ENCODE results near the gene ADAP2. TPM values are rescaled to one million over a fixed set of nuclear protein-coding genes. Genes with fewer than 3 reads are reported as not detected.

The ADAP2 gene
- total and polyA plus RNA-seq, 7 experiments from 2014 or later: 2.6 to 18.9 (median 4.9) TPM; not detected in 2

- H3K4me1 Mint-ChIP-seq: peaks cover 0 to 11% (median 3%) of the 10 kb centered on the region in 7 donors
- intact Hi-C loops (cut with micrococcal nuclease): no loop called here
- H3K36me3 Mint-ChIP-seq: peaks cover 0 to 4% (median 0%) of the 10 kb centered on the region in 5 donors
- ChIA-PET POLR2A (no interaction called here), CTCF (no interaction called here)
- H3K27me3 Mint-ChIP-seq: peaks cover 0 to 3% (median 0%) of the 10 kb centered on the region in 5 donors
- no peak overlapping the region for H3K27ac ChIP-seq (ENCODE audit: low read depth, low read length)
- ATAC-seq (no peak), DNase-seq (no peak)
- no peaks in the 10 kb centered on the region for H3K9me3 ChIP-seq (ENCODE audit: control insufficient read depth in 2 of 3, low read length in 3 of 3)
- no peaks in the 10 kb centered on the region for H3K9me3 Mint-ChIP-seq
- H3K4me3 ChIP-seq (ENCODE audit: low read length): no peak overlapping the region
- no peaks in the 10 kb centered on the region for H3K36me3 ChIP-seq (ENCODE audit: control insufficient read depth in 2 of 3, insufficient read depth in 3 of 3, low read length in 3 of 3)
- H3K27ac Mint-ChIP-seq: no peak overlapping the region
- H3K4me1 ChIP-seq (ENCODE audit: control insufficient read depth in 2 of 2, insufficient read depth in 2 of 2, low read length in 2 of 2): no peaks in the 10 kb centered on the region
- no peaks in the 10 kb centered on the region for H3K27me3 ChIP-seq (ENCODE audit: control insufficient read depth in 2 of 2, insufficient read depth in 2 of 2, low read length in 2 of 2)
- no peak overlapping the region for H3K4me3 Mint-ChIP-seq
Measured at GRCh38 chr17:30942308-30943079, 20.7 kb downstream of the ADAP2 start.

- peak overlapping the region in 1 of 9 donors; percentile 31 for H3K27ac Mint-ChIP-seq
Measured at GRCh38 chr17:30947796-30948195, 26.1 kb downstream of the ADAP2 start.

DNA sequence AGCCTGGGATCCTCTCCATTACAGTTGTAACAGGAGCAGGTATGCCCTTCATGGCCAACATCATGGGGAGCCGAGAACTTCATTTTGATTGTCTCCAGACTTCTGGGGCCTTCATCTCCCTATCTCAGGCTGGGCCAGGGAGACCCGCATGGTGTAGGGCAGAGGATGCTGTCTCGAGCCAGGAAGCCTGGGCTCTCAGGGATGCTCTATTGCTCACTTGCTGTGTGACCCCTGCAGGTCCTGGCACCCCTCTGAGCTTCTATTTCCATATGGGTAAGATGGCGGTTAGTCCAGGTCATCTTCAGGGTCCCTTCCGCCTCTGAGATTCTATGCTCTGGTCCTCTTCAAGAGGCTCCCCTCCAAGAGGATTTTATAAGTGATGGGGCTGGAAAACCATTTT is 28.4 kb downstream of the ADAP2 start:
- no peak overlapping the region for H3K27ac ChIP-seq (ENCODE audit: low read depth, low read length)
- no peak for ATAC-seq
- no peaks in the 10 kb centered on the region for H3K9me3 Mint-ChIP-seq
- no peaks in the 10 kb centered on the region for H3K36me3 ChIP-seq (ENCODE audit: control insufficient read depth in 2 of 3, insufficient read depth in 3 of 3, low read length in 3 of 3)
- H3K4me3 ChIP-seq (ENCODE audit: low read length): no peak overlapping the region
- ChIA-PET POLR2A (no interaction called here), CTCF (no interaction called here)
- peaks cover 0 to 3% (median 0%) of the 10 kb centered on the region in 7 donors for H3K4me1 Mint-ChIP-seq
- DNase-seq: no peak
- intact Hi-C loops (cut with micrococcal nuclease): no loop called here
- no peaks in the 10 kb centered on the region for H3K27me3 Mint-ChIP-seq
- no peaks in the 10 kb centered on the region for H3K4me1 ChIP-seq (ENCODE audit: control insufficient read depth in 2 of 2, insufficient read depth in 2 of 2, low read length in 2 of 2)
- no peaks in the 10 kb centered on the region for H3K27me3 ChIP-seq (ENCODE audit: control insufficient read depth in 2 of 2, insufficient read depth in 2 of 2, low read length in 2 of 2)
- no peaks in the 10 kb centered on the region for H3K36me3 Mint-ChIP-seq
- no peak overlapping the region for H3K4me3 Mint-ChIP-seq
- H3K9me3 ChIP-seq (ENCODE audit: control insufficient read depth in 2 of 3, low read length in 3 of 3): no peaks in the 10 kb centered on the region
- H3K27ac Mint-ChIP-seq: no peak overlapping the region

More at GRCh38 chr17:30947796-30948195, 26.1 kb downstream of the ADAP2 start:
- CTCF ChIA-PET: interaction anchor here (0.5 kb wide), 1 partner anchor 8 kb away, joined by 3 read pairs; no protein-coding TSS in a partner anchor
- DNase-seq (no peak), ATAC-seq (no peak)
- Mint-ChIP-seq H3K36me3 (no peaks in the 10 kb centered on the region), H3K27me3 (no peaks in the 10 kb centered on the region), H3K9me3 (no peaks in the 10 kb centered on the region), H3K4me1 (peaks cover 0 to 3% (median 0%) of the 10 kb centered on the region in 7 donors), H3K4me3 (no peak overlapping the region)
- Histone ChIP-seq H3K4me3 (ENCODE audit: low read length) (no peak overlapping the region), H3K4me1 (ENCODE audit: control insufficient read depth in 2 of 2, insufficient read depth in 2 of 2, low read length in 2 of 2) (no peaks in the 10 kb centered on the region), H3K27me3 (ENCODE audit: control insufficient read depth in 2 of 2, insufficient read depth in 2 of 2, low read length in 2 of 2) (no peaks in the 10 kb centered on the region), H3K9me3 (ENCODE audit: control insufficient read depth in 2 of 3, low read length in 3 of 3) (no peaks in the 10 kb centered on the region), H3K36me3 (ENCODE audit: control insufficient read depth in 2 of 3, insufficient read depth in 3 of 3, low read length in 3 of 3) (no peaks in the 10 kb centered on the region), H3K27ac (ENCODE audit: low read depth, low read length) (no peak overlapping the region)
- POLR2A ChIA-PET: no interaction called here
- intact Hi-C loops (cut with micrococcal nuclease): no loop called here

DNA sequence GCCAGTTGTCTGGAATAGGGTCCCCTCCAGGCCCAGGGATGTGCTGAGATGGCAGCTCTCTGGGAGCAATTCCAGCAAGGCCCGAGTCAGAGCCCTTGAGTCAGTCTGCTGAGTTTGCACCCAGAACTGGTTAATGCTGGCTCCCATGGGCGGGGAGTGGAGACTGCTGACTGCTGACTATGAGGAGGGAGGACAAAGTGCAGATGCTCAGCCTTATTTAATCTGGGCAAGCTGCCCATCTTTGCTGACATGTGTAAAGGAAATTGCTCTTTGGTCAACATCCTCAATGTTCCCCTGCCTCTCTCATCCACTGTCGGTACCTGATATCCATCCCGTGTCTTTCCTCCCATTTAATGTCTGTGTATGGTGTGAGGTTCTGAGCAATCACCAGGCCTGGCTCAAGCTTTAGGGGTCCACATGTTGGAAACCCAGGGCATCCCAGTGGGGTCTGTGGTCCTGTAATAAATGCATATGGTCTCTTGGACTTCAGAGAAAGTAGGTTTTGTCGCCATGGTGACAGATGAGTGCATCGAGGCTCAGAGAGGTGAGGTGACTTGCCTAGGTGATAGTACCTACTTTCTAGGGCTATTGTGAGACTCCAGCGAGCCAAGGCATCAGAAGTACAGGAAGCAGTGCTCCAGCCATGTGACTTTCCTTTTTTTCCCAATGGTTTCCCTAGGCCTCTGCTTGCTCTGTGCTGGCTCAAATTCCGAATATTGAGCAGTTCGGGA is 29.1 kb downstream of the ADAP2 start:
- peak; percentile 49 for ATAC-seq
- no peaks in the 10 kb centered on the region for H3K9me3 ChIP-seq (ENCODE audit: control insufficient read depth in 2 of 3, low read length in 3 of 3)
- H3K36me3 ChIP-seq (ENCODE audit: control insufficient read depth in 2 of 3, insufficient read depth in 3 of 3, low read length in 3 of 3): no peaks in the 10 kb centered on the region
- no peak overlapping the region for H3K4me3 Mint-ChIP-seq
- CTCF ChIA-PET: no interaction called here
- no peak overlapping the region for H3K4me3 ChIP-seq (ENCODE audit: low read length)
- H3K27ac Mint-ChIP-seq: no peak overlapping the region
- POLR2A ChIA-PET: no interaction called here
- H3K36me3 Mint-ChIP-seq: no peaks in the 10 kb centered on the region
- no peaks in the 10 kb centered on the region for H3K9me3 Mint-ChIP-seq
- intact Hi-C loops (cut with micrococcal nuclease): no loop called here
- no peak overlapping the region for H3K27ac ChIP-seq (ENCODE audit: low read depth, low read length)
- no peaks in the 10 kb centered on the region for H3K4me1 ChIP-seq (ENCODE audit: control insufficient read depth in 2 of 2, insufficient read depth in 2 of 2, low read length in 2 of 2)
- no peaks in the 10 kb centered on the region for H3K27me3 ChIP-seq (ENCODE audit: control insufficient read depth in 2 of 2, insufficient read depth in 2 of 2, low read length in 2 of 2)
- peaks cover 0 to 3% (median 0%) of the 10 kb centered on the region in 7 donors for H3K4me1 Mint-ChIP-seq
- no peak for DNase-seq
- no peaks in the 10 kb centered on the region for H3K27me3 Mint-ChIP-seq

DNA sequence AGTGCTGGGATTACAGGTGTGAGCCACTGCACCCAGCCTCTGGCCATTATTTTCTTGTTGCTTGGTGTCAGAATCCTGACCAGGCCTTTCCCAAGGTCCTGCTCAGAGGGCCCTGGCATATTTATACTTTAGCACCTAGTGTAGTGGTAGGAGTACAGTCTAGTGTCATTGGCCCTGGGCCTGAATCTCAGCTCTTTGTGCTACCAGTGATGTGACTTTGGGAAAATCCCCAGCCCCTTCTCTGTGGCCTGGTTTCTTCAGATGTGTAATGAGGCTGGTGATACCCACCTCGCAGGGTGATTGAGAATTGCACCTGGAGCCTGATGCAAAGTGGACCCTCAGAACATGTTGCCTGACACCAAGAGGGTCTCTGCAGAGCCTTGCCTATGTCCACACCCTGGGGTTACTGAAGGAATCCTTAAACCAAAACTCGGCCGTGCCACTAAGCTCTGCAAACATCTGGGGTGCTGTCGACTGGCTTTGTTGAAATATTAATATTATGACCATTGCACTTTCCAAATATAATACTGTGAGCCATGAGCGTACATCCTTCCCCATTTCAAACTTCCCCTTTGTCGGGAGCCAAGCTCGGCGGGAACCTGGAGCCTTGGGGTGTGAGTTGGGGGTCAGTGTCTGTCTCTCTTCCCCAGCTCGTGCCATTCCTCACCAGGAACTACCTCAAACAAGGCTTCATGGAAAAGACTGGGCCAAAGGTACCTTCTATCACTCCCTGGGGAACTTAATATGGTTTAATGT is 31.1 kb downstream of the ADAP2 start:
- Histone ChIP-seq H3K4me3 (ENCODE audit: low read length) (no peak overlapping the region), H3K36me3 (ENCODE audit: control insufficient read depth in 2 of 3, insufficient read depth in 3 of 3, low read length in 3 of 3) (no peaks in the 10 kb centered on the region), H3K27ac (ENCODE audit: low read depth, low read length) (no peak overlapping the region), H3K4me1 (ENCODE audit: control insufficient read depth in 2 of 2, insufficient read depth in 2 of 2, low read length in 2 of 2) (no peaks in the 10 kb centered on the region), H3K9me3 (ENCODE audit: control insufficient read depth in 2 of 3, low read length in 3 of 3) (no peaks in the 10 kb centered on the region), H3K27me3 (ENCODE audit: control insufficient read depth in 2 of 2, insufficient read depth in 2 of 2, low read length in 2 of 2) (no peaks in the 10 kb centered on the region)
- Mint-ChIP-seq H3K36me3 (no peaks in the 10 kb centered on the region), H3K4me3 (no peak overlapping the region), H3K9me3 (no peaks in the 10 kb centered on the region), H3K27me3 (peaks cover 0 to 9% (median 0%) of the 10 kb centered on the region in 5 donors), H3K27ac (no peak overlapping the region), H3K4me1 (peaks cover 0 to 3% (median 0%) of the 10 kb centered on the region in 7 donors)
- no peak for DNase-seq
- intact Hi-C loops (cut with micrococcal nuclease): no loop called here
- POLR2A ChIA-PET: no interaction called here
- peak; percentile 57 for ATAC-seq
- CTCF ChIA-PET: no interaction called here

- Mint-ChIP-seq H3K4me1 (peaks cover 0 to 1% (median 0%) of the 10 kb centered on the region in 7 donors), H3K9me3 (no peaks in the 10 kb centered on the region), H3K4me3 (no peak overlapping the region), H3K27me3 (peaks cover 0 to 23% (median 0%) of the 10 kb centered on the region in 5 donors), H3K27ac (no peak overlapping the region), H3K36me3 (no peaks in the 10 kb centered on the region)
- POLR2A ChIA-PET: no interaction called here
- H3K36me3 ChIP-seq (ENCODE audit: control insufficient read depth in 2 of 3, insufficient read depth in 3 of 3, low read length in 3 of 3): no peaks in the 10 kb centered on the region
- no peaks in the 10 kb centered on the region for H3K27me3 ChIP-seq (ENCODE audit: control insufficient read depth in 2 of 2, insufficient read depth in 2 of 2, low read length in 2 of 2)
- no peaks in the 10 kb centered on the region for H3K4me1 ChIP-seq (ENCODE audit: control insufficient read depth in 2 of 2, insufficient read depth in 2 of 2, low read length in 2 of 2)
- no peaks in the 10 kb centered on the region for H3K9me3 ChIP-seq (ENCODE audit: control insufficient read depth in 2 of 3, low read length in 3 of 3)
- intact Hi-C loops (cut with micrococcal nuclease): no loop called here
- H3K27ac ChIP-seq (ENCODE audit: low read depth, low read length): no peak overlapping the region
- CTCF ChIA-PET: no interaction called here
- DNase-seq (no peak), ATAC-seq (peak; percentile 30)
- no peak overlapping the region for H3K4me3 ChIP-seq (ENCODE audit: low read length)
Measured at GRCh38 chr17:30954046-30954830, 32.5 kb downstream of the ADAP2 start.

All from naive thymus-derived CD4-positive, alpha-beta T cell (primary cell).